GM23338 (cell line): Measurements from ENCODE around the gene TASP1.

Experiments used
- CREB1 ChIP-seq: fragments of 250-450 bp; sonication (Bioruptor Pico); IDR thresholded peaks from 2 replicates; pipeline ENCODE4 v1.5.0; 2020; ENCODE audit warnings: low read depth, mild to moderate bottlenecking, moderate library complexity
- EZH2 ChIP-seq: fragments of 200-600 bp; sonication (generic); IDR thresholded peaks from one replicate; pipeline ENCODE4 v1.8.0; 2017; ENCODE audit warnings: antibody characterized with exemption, mild to moderate bottlenecking, low read depth; ENCODE audit not compliant: unreplicated experiment
- EZH2phosphoT487 ChIP-seq: fragments of 200-600 bp; sonication (generic); IDR thresholded peaks from one replicate; pipeline ENCODE4 v1.8.1; 2018; ENCODE audit warnings: antibody characterized with exemption; ENCODE audit not compliant: unreplicated experiment
- JUNB ChIP-seq: IDR thresholded peaks from one replicate; pipeline ENCODE4 v1.6.1; 2016; ENCODE audit warnings: antibody characterized with exemption; ENCODE audit not compliant: unreplicated experiment
- POLR2AphosphoS5 ChIP-seq: IDR thresholded peaks from 2 replicates; pipeline ENCODE4 v1.6.1; 2016; ENCODE audit warnings: antibody characterized with exemption, low read depth
- REST ChIP-seq: IDR thresholded peaks from one replicate; pipeline ENCODE4 v1.6.1; 2018; ENCODE audit warnings: antibody characterized with exemption; ENCODE audit not compliant: unreplicated experiment
- STAT1 ChIP-seq: IDR thresholded peaks from one replicate; pipeline ENCODE4 v1.6.1; 2016; ENCODE audit warnings: antibody characterized with exemption; ENCODE audit not compliant: unreplicated experiment
- ZNF331 ChIP-seq: fragments of 250-450 bp; sonication (Bioruptor Pico); IDR thresholded peaks from 2 replicates; pipeline ENCODE4 v1.5.0; 2020; ENCODE audit warnings: low read depth, mild to moderate bottlenecking, moderate library complexity
- TF ChIP-seq, protein P1 (sequence below), 2 experiments: fragments of 200-600 bp in 1 of 2; sonication (generic) in 1 of 2; conservative IDR thresholded peaks; 2 replicates each; pipeline versions ENCODE4 v1.5.1 to v1.6.1; 2016 to 2017; ENCODE audit warnings: antibody characterized with exemption in 2 of 2, low read depth in 2 of 2, mild to moderate bottlenecking in 2 of 2, moderate library complexity in 1 of 2
- TF ChIP-seq, protein P2 (sequence below): IDR thresholded peaks from 2 replicates; pipeline ENCODE4 v1.6.1; 2016; ENCODE audit warnings: antibody characterized with exemption

- TF ChIP-seq, protein P1, sequence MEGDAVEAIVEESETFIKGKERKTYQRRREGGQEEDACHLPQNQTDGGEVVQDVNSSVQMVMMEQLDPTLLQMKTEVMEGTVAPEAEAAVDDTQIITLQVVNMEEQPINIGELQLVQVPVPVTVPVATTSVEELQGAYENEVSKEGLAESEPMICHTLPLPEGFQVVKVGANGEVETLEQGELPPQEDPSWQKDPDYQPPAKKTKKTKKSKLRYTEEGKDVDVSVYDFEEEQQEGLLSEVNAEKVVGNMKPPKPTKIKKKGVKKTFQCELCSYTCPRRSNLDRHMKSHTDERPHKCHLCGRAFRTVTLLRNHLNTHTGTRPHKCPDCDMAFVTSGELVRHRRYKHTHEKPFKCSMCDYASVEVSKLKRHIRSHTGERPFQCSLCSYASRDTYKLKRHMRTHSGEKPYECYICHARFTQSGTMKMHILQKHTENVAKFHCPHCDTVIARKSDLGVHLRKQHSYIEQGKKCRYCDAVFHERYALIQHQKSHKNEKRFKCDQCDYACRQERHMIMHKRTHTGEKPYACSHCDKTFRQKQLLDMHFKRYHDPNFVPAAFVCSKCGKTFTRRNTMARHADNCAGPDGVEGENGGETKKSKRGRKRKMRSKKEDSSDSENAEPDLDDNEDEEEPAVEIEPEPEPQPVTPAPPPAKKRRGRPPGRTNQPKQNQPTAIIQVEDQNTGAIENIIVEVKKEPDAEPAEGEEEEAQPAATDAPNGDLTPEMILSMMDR (conservative IDR thresholded peaks at IDR 0.05; ENCODE audit: low read depth in 2 of 2): no peak
- no peak for TF ChIP-seq REST
- no peak for TF ChIP-seq EZH2
- TF ChIP-seq POLR2AphosphoS5: no peak
- no peak for TF ChIP-seq JUNB
- no peak for TF ChIP-seq EZH2phosphoT487
- TF ChIP-seq, protein P2, sequence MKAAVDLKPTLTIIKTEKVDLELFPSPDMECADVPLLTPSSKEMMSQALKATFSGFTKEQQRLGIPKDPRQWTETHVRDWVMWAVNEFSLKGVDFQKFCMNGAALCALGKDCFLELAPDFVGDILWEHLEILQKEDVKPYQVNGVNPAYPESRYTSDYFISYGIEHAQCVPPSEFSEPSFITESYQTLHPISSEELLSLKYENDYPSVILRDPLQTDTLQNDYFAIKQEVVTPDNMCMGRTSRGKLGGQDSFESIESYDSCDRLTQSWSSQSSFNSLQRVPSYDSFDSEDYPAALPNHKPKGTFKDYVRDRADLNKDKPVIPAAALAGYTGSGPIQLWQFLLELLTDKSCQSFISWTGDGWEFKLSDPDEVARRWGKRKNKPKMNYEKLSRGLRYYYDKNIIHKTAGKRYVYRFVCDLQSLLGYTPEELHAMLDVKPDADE: no peak
- no peak for TF ChIP-seq CREB1 (CRISPR knock-in tag)
- TF ChIP-seq STAT1: no peak
- TF ChIP-seq ZNF331: no peak
These were observed 71.1 kb downstream of the TASP1 start for GRCh38 chr20:13567663-13568062.
